GM19025 (cell line): ENCODE measurements around the gene SLC9A9.
"Not testable (repeated sequence)": the region's sequence is repeated elsewhere in the genome, so short reads cannot be mapped to it uniquely, and the experiment has no call there.

Experiments used
- ATAC-seq: cut with Tn5 transposase; IDR thresholded peaks from one replicate; pipeline ENCODE4 v1.9.1; 2021; ENCODE audit warnings: mild to moderate bottlenecking, low read depth, moderate library complexity; ENCODE audit not compliant: unreplicated experiment

SLC9A9 gene

GRCh38 chr3:143811602-143812001, 36.7 kb downstream of the SLC9A9 start:
- no peak for ATAC-seq

- no peak for ATAC-seq
Measured at GRCh38 chr3:143810953-143811265, 37.4 kb downstream of the SLC9A9 start.

- no peak for ATAC-seq
Measured at GRCh38 chr3:143810166-143810952, 37.9 kb downstream of the SLC9A9 start.

GRCh38 chr3:143809121-143809621, 39.1 kb downstream of the SLC9A9 start:
- ATAC-seq = no peak

GRCh38 chr3:143808030-143808429, 40.2 kb downstream of the SLC9A9 start:
- ATAC-seq = no peak

GRCh38 chr3:143806038-143806437, 42.2 kb downstream of the SLC9A9 start:
- ATAC-seq = no peak

GRCh38 chr3:143805476-143805875, 42.8 kb downstream of the SLC9A9 start:
- ATAC-seq = not testable (repeated sequence)

- ATAC-seq = not testable (repeated sequence)
Measured at GRCh38 chr3:143801046-143801445, 47.2 kb downstream of the SLC9A9 start.

- ATAC-seq = not testable (repeated sequence)
Measured at GRCh38 chr3:143798151-143798550, 50.1 kb downstream of the SLC9A9 start.

GRCh38 chr3:143795874-143796273, 52.4 kb downstream of the SLC9A9 start:
- no peak for ATAC-seq

GRCh38 chr3:143794793-143795462, 53.3 kb downstream of the SLC9A9 start:
- no peak for ATAC-seq

- no peak for ATAC-seq
Measured at GRCh38 chr3:143793971-143794370, 54.3 kb downstream of the SLC9A9 start.

- no peak for ATAC-seq
Measured at GRCh38 chr3:143791386-143791785, 56.9 kb downstream of the SLC9A9 start.

GRCh38 chr3:143786219-143787191, 61.8 kb downstream of the SLC9A9 start:
- ATAC-seq = no peak

- no peak for ATAC-seq
Measured at GRCh38 chr3:143784446-143784845, 63.8 kb downstream of the SLC9A9 start.

- no peak for ATAC-seq
Measured at GRCh38 chr3:143783851-143784370, 64.4 kb downstream of the SLC9A9 start.

- peak; percentile 83 for ATAC-seq
Measured at GRCh38 chr3:143775459-143775858, 72.8 kb downstream of the SLC9A9 start.

GRCh38 chr3:143771939-143772338, 76.3 kb downstream of the SLC9A9 start:
- no peak for ATAC-seq

- ATAC-seq = no peak
Measured at GRCh38 chr3:143771258-143771657, 77.0 kb downstream of the SLC9A9 start.

GRCh38 chr3:143770391-143770790, 77.9 kb downstream of the SLC9A9 start:
- no peak for ATAC-seq

GRCh38 chr3:143769616-143770015, 78.7 kb downstream of the SLC9A9 start:
- no peak for ATAC-seq
